Caki2 (cell line): ENCODE data around the gene C6orf52. TPM values are rescaled to one million over a fixed set of nuclear protein-coding genes. Genes with fewer than 3 reads are reported as not detected.

ENCODE experiments used
- total RNA-seq: library from RNA; depleted of rRNA; stranded (reverse); fragments of >200 nt; shearing (Covaris generic); gene quantifications from 2 replicates; pipeline ENCODE4 v1.2.3, GENCODE V29; 2014; ENCODE audit warnings: low replicate concordance; rRNA removed

C6orf52 gene
- total RNA-seq, 1 experiment from 2014 or later = not detected

Other genes with a start within 250 kb of the C6orf52 start
- gene GCNT2, start 173.3 kb downstream of the C6orf52 start, total RNA-seq = 43.9 and 54.9 TPM in 2 replicates
- gene PAK1IP1, start 356 bp upstream of the C6orf52 start, total RNA-seq = 25.7 and 45.0 TPM in 2 replicates
- gene TMEM14C, start 28.5 kb upstream of the C6orf52 start, total RNA-seq = 225 and 237 TPM in 2 replicates
- 323 and 336 TPM in 2 replicates for gene TMEM14B, start 53.2 kb upstream of the C6orf52 start, total RNA-seq
- not detected in 2 replicates for gene MAK, start 143.9 kb upstream of the C6orf52 start, total RNA-seq
- gene GCM2, start 187.4 kb upstream of the C6orf52 start, total RNA-seq = not detected in 2 replicates
- 0.37 TPM in 1 of 2 replicates, not detected in the other for gene SYCP2L, start 192.4 kb upstream of the C6orf52 start, total RNA-seq